Activated CD8-positive, alpha-beta memory T cell treated with anti-CD3 and anti-CD28 coated beads, Interleukin-2, amount 10 ng/mL, durations not matched to agents 7 days and 5 days (primary cell): ENCODE data around the gene BBIP1. TPM values are rescaled to one million over a fixed set of nuclear protein-coding genes. Genes with fewer than 3 reads are reported as not detected.

Experiments used
- ATAC-seq: fragments of 150-1000 bp; cut with Tn5 transposase; one replicate; pipeline ENCODE4 v1.10.0; 2021; ENCODE audit warnings: moderate library complexity
- CTCF ChIA-PET: fragments of 350-600 bp; sonication (Branson Sonifier 250); formaldehyde crosslinking; loops from one replicate; lab custom pipeline; 2021; ENCODE audit warnings: antibody characterized with exemption; lab: Charles Lee
- DNase-seq: peaks from one replicate; pipeline ENCODE4 v3.0.0-alpha.2; 2020
- H3K27ac Mint-ChIP-seq: one replicate; pipeline ENCODE4 v1.8.0; 2021; ENCODE audit warnings: mild to moderate bottlenecking, mixed read lengths
- H3K27me3 Mint-ChIP-seq: one replicate; pipeline ENCODE4 v1.8.0; 2021; ENCODE audit warnings: mixed read lengths
- H3K36me3 Mint-ChIP-seq: one replicate; pipeline ENCODE4 v1.8.0; 2021; ENCODE audit warnings: mild to moderate bottlenecking, mixed read lengths
- H3K4me1 Mint-ChIP-seq: one replicate; pipeline ENCODE4 v1.8.0; 2021; ENCODE audit warnings: mixed read lengths
- H3K4me3 Mint-ChIP-seq: one replicate; pipeline ENCODE4 v1.8.0; 2021; ENCODE audit warnings: mild to moderate bottlenecking, moderate library complexity, mixed read lengths
- H3K9me3 Mint-ChIP-seq: one replicate; pipeline ENCODE4 v1.8.0; 2022; ENCODE audit warnings: low read depth, mixed read lengths
- total RNA-seq, 2 experiments: library from RNA; stranded (reverse); gene quantifications; one replicate each; pipeline ENCODE4 v1.2.3, GENCODE V29; 2021

The BBIP1 gene
- total RNA-seq, 2 experiments from 2014 or later = 23.1 to 24.8 TPM

- H3K36me3 Mint-ChIP-seq = peaks cover 6% of the 10 kb centered on the region
- DNase-seq (peak; percentile 61), ATAC-seq (peak; percentile 75)
- H3K9me3 Mint-ChIP-seq = no peaks in the 10 kb centered on the region
- H3K4me3 Mint-ChIP-seq = peak overlapping the region; percentile 43
- peaks cover 58% of the 10 kb centered on the region for H3K4me1 Mint-ChIP-seq
- CTCF ChIA-PET = interaction anchor here (0.7 to 2.2 kb wide), 9 partner anchors 8 to 180 kb away, joined by 3 to 5 read pairs (median 3); no protein-coding TSS in a partner anchor
- H3K27ac Mint-ChIP-seq = peak overlapping the region; percentile 58
- H3K27me3 Mint-ChIP-seq = no peaks in the 10 kb centered on the region
These were observed 66.6 kb downstream of the BBIP1 start for GRCh38 chr10:110852255-110852896.

- Mint-ChIP-seq H3K4me3 (no peak overlapping the region), H3K27me3 (no peaks in the 10 kb centered on the region), H3K36me3 (peaks cover 6% of the 10 kb centered on the region), H3K4me1 (peaks cover 55% of the 10 kb centered on the region), H3K9me3 (no peaks in the 10 kb centered on the region), H3K27ac (no peak overlapping the region)
- no peak for DNase-seq
- CTCF ChIA-PET = interaction anchor here (0.9 to 2.2 kb wide), 5 partner anchors 11 to 179 kb away, joined by 3 to 6 read pairs (median 3); no protein-coding TSS in a partner anchor
- no peak for ATAC-seq
These were observed 67.9 kb downstream of the BBIP1 start for GRCh38 chr10:110851020-110851612.

GRCh38 chr10:110850099-110850498, 68.9 kb downstream of the BBIP1 start:
- no peaks in the 10 kb centered on the region for H3K9me3 Mint-ChIP-seq
- no peak overlapping the region for H3K4me3 Mint-ChIP-seq
- ATAC-seq (peak; percentile 38), DNase-seq (no peak)
- no peaks in the 10 kb centered on the region for H3K27me3 Mint-ChIP-seq
- no peak overlapping the region for H3K27ac Mint-ChIP-seq
- peaks cover 2% of the 10 kb centered on the region for H3K36me3 Mint-ChIP-seq
- H3K4me1 Mint-ChIP-seq = peaks cover 54% of the 10 kb centered on the region
- CTCF ChIA-PET = interaction anchor here (0.9 to 1.8 kb wide), 4 partner anchors 9 to 59 kb away, joined by 3 to 6 read pairs (median 4); no protein-coding TSS in a partner anchor

Other genes with a start within 250 kb of the BBIP1 start
- gene PDCD4, start 47.3 kb downstream of the BBIP1 start, total RNA-seq = 100 to 1,000 TPM in 1 of 2 experiments, 10 to 100 TPM in 1; 74.0 to 115 TPM
- 10 to 100 TPM; 39.3 to 43.2 TPM for gene SHOC2, start 424 bp upstream of the BBIP1 start, total RNA-seq
- not detected for gene ADRA2A, start 157.8 kb upstream of the BBIP1 start, total RNA-seq